Esophagus muscularis mucosa (tissue), 3 donors: ENCODE results near the gene TTC33.

Source experiments
- POLR2A ChIP-seq: fragments of 450-650 bp; IDR thresholded peaks from one replicate; pipeline ENCODE4 v1.6.1; 2017; ENCODE audit warnings: antibody characterized with exemption, moderate library complexity, mild to moderate bottlenecking, low read depth
- TF ChIP-seq, protein P1 (sequence below), 3 experiments: fragments of 200-600 bp in 2 of 3; fragments of 450-650 bp in 1 of 3; sonication (generic) in 2 of 3; IDR thresholded peaks; one replicate each; pipeline ENCODE4 v1.5.1; 2017 to 2019; ENCODE audit warnings: antibody characterized with exemption in 3 of 3, mild to moderate bottlenecking in 2 of 3, moderate library complexity in 1 of 3

DNA sequence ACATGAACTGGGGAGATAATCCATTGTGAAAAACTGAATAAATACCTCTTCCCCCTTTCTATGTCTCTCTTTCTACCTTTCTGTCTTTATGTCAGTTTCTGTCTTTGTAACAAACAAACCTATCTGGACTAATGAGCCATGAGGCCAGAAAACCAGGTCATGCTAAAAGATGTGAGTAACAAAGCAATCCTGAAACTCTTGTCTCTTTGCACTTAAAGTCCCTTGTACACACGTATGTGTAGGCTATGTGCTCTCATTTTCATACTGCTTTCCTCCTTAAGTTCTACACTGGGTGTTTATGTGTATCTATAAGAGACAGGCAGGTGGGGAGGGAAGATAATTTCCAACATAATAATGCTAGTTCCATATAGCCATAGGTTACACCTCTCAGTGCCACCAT is 199.9 kb downstream of the TTC33 start:
- TF ChIP-seq, protein P1, sequence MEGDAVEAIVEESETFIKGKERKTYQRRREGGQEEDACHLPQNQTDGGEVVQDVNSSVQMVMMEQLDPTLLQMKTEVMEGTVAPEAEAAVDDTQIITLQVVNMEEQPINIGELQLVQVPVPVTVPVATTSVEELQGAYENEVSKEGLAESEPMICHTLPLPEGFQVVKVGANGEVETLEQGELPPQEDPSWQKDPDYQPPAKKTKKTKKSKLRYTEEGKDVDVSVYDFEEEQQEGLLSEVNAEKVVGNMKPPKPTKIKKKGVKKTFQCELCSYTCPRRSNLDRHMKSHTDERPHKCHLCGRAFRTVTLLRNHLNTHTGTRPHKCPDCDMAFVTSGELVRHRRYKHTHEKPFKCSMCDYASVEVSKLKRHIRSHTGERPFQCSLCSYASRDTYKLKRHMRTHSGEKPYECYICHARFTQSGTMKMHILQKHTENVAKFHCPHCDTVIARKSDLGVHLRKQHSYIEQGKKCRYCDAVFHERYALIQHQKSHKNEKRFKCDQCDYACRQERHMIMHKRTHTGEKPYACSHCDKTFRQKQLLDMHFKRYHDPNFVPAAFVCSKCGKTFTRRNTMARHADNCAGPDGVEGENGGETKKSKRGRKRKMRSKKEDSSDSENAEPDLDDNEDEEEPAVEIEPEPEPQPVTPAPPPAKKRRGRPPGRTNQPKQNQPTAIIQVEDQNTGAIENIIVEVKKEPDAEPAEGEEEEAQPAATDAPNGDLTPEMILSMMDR (IDR thresholded peaks at IDR 0.05), result no peak
- TF ChIP-seq POLR2A, result no peak
